ENCODE results near the gene ZBTB8B.

Gene ZBTB8B

GRCh38 chr1:32509939-32510338 is 45.1 kb downstream of the ZBTB8B start:
- DNase-seq = no peak

Measured in stimulated activated CD8-positive, alpha-beta memory T cell treated with anti-CD3 and anti-CD28 coated beads, Interleukin-4, amount 100 ng/mL, for 48 hours (primary cell).